Measurements from ENCODE around the gene RECK. TPM values are rescaled to one million over a fixed set of nuclear protein-coding genes. Genes with fewer than 3 reads are reported as not detected.

The RECK gene
- total RNA-seq, 3 donors from 2014 or later, result 2.1 to 13.0 (median 3.7) TPM

GRCh38 chr9:36035006-36035405 lies 1.7 kb upstream of the RECK start:
- intact Hi-C loops (cut with DNase I, micrococcal nuclease), result no loop called here
- DNase-seq (no peak), ATAC-seq (no peak)
- H3K9me3 ChIP-seq, result no peaks in the 10 kb centered on the region
- H3K36me3 ChIP-seq (ENCODE audit: low read depth), result no peaks in the 10 kb centered on the region
- TF ChIP-seq CTCF (IDR thresholded peaks at IDR 0.05), result no peak
- H3K4me1 ChIP-seq (ENCODE audit: low read depth), result no peaks in the 10 kb centered on the region
- H3K4me3 ChIP-seq, result no peak overlapping the region

GRCh38 chr9:36036253-36036779 lies 397 bp upstream of the RECK start:
- ATAC-seq (no peak), DNase-seq (no peak)
- Histone ChIP-seq H3K4me1 (ENCODE audit: low read depth) (no peaks in the 10 kb centered on the region), H3K4me3 (peak overlapping the region; percentile 30), H3K36me3 (ENCODE audit: low read depth) (no peaks in the 10 kb centered on the region), H3K9me3 (no peaks in the 10 kb centered on the region)
- TF ChIP-seq CTCF (IDR thresholded peaks at IDR 0.05), result no peak
- intact Hi-C loops (cut with DNase I, micrococcal nuclease), result no loop called here

GRCh38 chr9:36037549-36038122 lies 923 bp downstream of the RECK start:
- no peaks in the 10 kb centered on the region for H3K36me3 ChIP-seq (ENCODE audit: low read depth)
- no peaks in the 10 kb centered on the region for H3K9me3 ChIP-seq
- H3K4me1 ChIP-seq (ENCODE audit: low read depth), result no peaks in the 10 kb centered on the region
- H3K4me3 ChIP-seq, result peak overlapping the region; percentile 30
- no peak for TF ChIP-seq CTCF (IDR thresholded peaks at IDR 0.05)
- DNase-seq (no peak), ATAC-seq (peak; percentile 7)
- intact Hi-C loops (cut with DNase I, micrococcal nuclease), result no loop called here

- Histone ChIP-seq H3K4me1 (ENCODE audit: low read depth) (no peaks in the 10 kb centered on the region), H3K4me3 (no peak overlapping the region), H3K9me3 (no peaks in the 10 kb centered on the region), H3K36me3 (ENCODE audit: low read depth) (no peaks in the 10 kb centered on the region)
- DNase-seq (no peak), ATAC-seq (no peak)
- intact Hi-C loops (cut with DNase I, micrococcal nuclease), result no loop called here
- no peak for TF ChIP-seq CTCF (IDR thresholded peaks at IDR 0.05)
Observed at GRCh38 chr9:36039121-36039520, 2.4 kb downstream of the RECK start.

GRCh38 chr9:36039696-36040095 lies 3.0 kb downstream of the RECK start:
- ATAC-seq (no peak), DNase-seq (no peak)
- Histone ChIP-seq H3K4me3 (no peak overlapping the region), H3K9me3 (no peaks in the 10 kb centered on the region), H3K36me3 (ENCODE audit: low read depth) (no peaks in the 10 kb centered on the region), H3K4me1 (ENCODE audit: low read depth) (no peaks in the 10 kb centered on the region)
- intact Hi-C loops (cut with DNase I, micrococcal nuclease), result no loop called here
- no peak for TF ChIP-seq CTCF (IDR thresholded peaks at IDR 0.05)
